Stimulated activated CD8-positive, alpha-beta memory T cell treated with anti-CD3 and anti-CD28 coated beads, Interleukin-2, amount 100 ng/mL, for 1 hour (primary cell): ENCODE data around the gene TIMM44.
"Not testable (repeated sequence)": the region's sequence is repeated elsewhere in the genome, so short reads cannot be mapped to it uniquely, and the experiment has no call there.

Source experiments
- DNase-seq, 2 donors: peaks; one replicate each; pipeline ENCODE4 v3.0.0-alpha.2; 2020; ENCODE audit warnings: low read depth in 2 of 2

The TIMM44 gene

DNA sequence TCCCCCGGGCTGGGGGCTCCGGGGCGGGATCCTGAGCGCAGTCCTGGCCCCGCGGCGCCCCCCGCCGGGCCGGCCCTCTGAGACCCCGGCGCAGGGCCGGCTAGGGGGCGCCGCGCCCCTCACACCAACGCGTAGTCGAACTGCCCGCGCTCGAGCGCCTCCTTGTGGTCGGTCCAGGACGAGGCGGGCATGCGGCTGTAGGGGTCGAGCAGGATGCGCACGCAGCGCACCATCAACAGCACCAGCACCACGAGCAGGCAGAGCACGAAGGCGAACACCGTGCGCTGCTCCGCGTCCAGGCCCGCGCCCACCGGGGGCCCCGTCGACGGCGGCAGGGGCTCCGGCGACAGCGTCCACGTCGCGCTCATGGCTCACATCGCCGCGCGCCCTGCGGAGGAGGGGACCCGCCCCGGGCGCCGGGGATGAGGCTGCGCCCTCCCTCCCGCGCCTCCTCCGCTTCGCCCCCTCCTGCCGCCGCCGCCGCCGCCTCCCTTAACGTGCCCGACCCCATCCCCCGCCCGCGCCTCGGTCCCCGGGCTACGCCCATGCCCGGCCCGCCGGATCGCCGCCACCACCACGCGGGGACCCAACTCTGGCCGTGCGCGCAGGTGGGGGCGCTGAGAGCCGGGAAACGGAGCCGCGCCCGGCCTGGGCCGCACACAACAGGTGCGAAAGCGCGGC is 18.2 kb downstream of the TIMM44 start:
- peak; percentile 56 to 64 for DNase-seq

DNA sequence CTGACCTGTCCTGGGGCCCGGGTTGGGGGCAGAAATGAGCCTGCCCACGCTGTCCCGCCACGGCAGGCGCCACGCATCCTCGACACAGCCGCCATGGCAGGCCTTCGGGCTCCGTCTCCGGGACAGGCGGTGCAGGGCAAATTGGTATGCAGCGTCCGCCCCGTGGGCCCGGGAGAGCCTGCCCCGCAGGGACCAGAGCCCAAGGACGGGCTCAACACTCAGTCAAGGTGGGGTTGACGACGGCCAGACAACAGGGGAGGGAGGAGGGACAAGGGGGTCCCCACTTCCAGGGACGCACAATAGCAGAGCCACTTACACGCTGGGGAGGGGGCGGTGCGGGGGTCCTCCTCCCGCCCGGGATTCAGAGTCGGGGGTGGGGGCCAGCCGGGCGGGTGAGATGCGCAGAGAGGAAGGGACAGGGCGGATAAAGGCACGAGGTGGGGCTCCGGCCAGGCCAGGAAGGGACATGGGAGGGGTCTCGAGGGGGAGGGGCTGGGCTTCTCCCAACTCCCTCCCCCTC is 18.8 kb downstream of the TIMM44 start:
- DNase-seq = no peak

DNA sequence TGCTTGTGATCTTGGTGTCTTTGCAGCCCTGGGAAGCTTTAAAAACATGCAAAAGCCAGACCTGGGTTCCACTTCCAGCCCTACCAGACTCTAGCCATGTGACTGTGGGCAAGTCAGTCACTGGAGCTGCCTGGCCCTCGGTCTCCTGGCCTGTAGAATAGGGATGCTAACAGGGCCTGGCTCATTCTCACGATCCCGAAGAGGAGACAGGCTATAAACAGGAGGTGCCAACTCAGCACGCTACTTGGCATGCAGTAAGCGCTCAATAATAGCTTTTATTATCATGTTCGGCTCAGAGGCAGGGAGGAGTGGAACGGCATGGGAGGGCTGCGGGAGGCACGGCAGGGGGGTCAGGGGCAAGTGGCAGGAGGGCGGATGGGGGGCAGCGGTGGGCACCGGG is 19.2 kb downstream of the TIMM44 start:
- DNase-seq = no peak

DNA sequence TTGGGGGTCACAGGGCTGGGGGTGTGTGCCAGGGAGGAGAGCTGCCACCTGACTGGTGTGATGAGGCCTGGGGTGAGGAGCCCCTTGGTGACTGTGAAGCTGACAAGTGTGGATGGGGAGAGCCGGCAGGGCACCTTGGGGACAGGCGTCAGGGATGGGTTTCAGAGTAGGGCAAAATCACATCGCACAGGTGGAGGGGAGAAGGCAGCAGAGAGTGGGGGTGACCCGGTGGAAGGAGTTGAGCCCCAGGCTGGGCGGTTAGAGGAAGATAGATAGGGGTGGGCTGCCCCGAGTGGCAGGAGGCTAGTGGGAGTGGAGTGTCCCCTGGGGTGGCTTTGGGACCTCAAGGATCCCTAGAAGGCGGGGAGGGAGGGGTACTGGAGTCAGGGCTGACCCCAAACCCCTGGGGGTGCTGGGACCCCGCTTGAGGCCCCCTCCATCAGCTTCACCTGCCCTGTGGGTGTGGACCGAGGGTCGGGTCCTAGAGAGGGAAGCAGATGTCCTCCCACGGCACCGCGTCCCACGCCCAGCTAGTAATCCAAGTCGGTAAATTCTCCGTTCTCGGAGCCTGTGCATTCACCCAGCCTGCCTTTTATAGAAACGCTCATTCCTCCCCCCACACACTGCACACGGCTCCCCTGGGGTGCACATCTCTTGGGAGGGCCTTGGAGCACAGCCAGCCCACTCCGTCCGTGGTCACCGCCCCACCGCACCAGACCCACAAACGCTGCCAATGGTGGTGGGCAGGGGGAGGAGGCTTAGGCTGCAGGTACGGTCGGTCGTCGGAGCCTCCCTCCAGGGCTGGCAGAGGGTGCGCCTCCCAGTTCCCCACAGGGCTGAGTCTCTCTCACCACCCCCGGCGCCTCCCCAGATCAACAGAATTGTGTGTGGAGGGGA is 19.9 kb downstream of the TIMM44 start:
- no peak for DNase-seq

DNA sequence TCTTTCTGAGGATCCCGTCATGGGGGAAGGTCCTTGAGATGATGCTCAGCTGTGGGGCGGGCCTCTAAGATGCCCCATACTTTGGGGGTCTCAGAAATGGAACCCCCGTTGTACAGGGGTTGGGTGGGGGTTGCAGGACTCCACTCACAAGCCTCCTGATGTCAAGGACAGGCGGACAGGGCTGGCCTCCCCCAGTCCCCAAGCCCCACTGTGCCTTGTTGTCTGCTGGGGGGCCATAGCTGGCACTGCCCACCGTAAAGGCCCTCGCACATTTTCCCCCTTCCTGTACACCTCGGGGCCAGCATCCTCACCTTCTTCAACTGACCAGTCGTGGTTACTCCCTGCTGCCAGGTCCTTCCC is 20.6 kb downstream of the TIMM44 start:
- no peak for DNase-seq

DNA sequence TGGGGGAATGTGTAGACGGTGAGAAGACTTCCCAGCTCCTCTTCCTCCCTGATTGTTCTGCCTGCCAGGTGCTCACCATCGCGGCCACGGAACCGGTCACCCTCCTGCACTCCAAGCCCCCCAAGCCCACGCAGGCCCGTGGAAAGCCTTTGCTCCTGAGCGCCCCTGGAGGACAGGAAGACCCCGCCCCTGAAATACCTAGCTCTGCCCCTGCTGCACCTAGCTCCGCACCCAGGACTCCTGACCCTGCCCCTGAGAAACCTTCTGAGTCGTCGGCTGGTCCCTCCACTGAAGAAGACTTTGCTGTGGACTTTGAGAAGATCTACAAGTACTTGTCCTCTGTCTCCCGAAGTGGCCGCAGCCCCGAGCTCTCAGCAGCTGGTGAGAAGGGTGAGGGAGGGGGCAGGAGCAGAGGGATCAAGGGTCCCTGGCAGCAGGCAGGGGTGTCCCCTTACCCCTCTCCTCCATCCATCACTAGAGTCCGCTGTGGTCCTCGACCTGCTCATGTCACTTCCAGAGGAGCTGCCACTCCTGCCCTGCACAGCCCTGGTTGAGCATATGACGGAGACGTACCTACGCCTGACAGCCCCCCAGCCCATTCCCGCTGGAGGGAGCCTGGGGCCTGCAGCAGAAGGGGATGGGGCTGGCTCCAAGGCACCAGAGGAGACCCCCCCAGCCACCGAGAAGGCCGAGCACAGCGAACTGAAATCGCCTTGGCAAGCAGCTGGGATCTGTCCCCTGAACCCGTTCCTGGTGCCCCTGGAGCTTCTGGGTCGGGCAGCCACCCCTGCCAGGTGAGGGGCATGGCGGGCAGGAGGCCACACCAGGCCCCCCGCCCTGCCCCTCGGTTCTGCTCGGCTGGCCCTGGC is 21.3 kb downstream of the TIMM44 start:
- DNase-seq = no peak

DNA sequence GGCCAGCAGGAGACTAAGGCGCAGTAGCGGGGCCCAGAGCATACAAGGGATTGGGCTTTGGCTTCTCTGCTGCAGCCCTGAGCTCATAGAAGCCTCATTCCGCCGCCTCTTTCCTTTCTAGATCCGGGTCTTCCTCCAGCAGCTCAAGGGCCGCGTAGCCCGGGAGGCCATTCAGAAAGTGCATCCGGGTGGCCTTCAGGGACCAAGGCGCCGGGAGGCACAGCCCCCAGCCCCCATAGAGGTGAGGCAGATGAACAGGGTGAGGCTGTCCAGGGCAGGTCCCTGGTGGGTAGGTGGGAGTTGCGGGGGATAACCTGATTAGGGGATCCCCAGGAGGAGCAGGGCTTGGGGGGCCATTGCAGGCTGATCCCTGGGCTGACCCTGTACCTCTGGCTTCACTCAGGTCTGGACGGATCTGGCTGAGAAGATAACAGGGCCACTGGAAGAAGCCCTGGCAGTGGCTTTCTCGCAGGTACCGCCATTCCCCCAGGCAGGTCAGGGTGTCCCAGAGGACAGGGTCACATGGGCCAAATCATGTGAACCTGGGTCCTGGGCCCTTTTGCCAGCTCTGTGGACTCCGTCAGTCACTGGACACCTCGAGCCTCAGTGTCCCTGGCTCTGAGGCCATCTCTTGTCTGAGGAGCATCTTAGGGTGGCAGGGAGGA is 22.0 kb downstream of the TIMM44 start:
- DNase-seq = no peak

DNA sequence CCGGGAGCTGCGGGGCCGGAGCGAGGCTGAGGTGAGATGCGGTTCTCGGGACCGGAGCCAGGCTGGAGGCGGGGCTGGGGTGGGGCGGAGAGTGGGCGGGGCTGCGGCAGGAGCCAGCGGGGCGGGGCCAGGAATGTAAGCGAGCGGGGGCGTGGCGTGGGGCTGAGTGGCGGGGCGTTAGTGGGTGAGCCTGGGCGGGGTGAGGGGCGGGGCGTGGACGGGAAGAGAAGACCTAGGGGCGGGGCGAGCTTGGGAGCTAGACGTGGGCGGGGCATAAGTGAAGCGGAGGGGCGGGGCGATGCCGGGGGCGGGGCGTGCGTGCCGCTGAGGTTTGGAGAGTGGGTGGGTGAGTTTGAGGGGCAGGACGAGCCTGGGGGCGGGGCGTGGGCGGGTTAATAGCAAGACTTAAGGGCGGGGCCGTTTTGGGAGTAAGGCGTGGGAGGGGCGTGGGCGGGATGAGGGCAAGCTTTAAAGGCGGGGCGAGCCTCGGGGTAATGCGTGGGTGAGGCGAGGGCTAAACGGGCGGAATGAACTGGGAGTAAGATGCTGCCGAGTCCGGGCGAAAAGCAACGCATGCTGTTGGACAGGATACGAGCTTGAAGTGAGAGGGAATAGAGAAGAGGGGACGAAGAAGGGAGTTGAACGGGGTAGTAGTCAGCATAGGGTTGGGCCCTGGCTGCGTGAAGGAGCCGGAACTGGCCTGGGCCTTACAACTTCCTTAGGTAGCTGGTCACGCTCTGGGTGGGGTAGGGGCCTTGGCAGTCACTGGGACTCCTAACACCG is 22.8 kb downstream of the TIMM44 start:
- DNase-seq = peak; percentile 99 to 100

DNA sequence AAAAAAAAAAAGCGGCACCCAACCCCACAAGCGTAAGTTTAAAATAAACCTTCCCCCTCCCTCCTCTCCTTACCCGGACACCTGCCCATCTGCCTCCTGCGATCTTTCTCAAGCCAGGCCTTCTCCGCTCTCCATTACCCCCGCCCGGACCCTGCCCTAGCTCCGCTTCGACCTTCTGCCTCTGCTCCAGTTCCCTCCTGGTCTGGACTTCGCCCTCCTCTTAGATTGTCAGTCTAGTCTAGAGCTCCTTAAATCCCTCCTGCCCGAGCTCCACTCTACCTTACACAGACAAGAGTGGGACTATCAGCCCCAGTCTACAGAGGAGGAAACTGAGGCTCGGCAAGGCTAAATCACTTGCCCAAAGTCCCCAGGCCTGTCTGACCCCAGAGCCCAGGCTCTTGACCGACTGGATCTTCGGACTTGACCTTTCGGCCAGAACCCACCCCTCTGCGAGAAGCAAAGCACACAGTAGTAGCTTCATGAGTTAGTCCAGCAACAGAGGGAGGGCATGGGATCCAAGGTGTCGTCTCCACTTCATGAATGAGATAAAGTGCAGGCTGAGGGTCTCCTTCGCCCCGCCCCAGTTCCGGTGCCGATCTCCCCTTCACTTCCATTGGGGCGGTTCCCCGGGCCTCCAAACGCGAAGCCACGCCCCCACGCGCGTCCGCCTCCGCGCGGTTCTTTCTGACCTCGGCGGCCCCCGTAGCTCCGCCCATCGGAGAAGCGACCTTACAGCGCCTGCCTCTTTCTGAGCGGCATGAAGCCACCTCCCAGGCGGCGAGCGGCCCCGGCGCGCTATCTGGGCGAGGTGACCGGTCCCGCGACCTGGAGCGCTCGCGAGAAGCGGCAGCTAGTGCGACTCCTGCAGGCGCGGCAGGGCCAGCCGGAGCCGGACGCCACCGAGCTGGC is 23.6 kb downstream of the TIMM44 start, which contains the start of gene SNAPC2:
SNAPC2 (plus strand) TSS at position 729 of the 909 bp plus-strand sequence; CDS start at position 758, 29 bp downstream.
- peak; percentile 92 for DNase-seq

DNA sequence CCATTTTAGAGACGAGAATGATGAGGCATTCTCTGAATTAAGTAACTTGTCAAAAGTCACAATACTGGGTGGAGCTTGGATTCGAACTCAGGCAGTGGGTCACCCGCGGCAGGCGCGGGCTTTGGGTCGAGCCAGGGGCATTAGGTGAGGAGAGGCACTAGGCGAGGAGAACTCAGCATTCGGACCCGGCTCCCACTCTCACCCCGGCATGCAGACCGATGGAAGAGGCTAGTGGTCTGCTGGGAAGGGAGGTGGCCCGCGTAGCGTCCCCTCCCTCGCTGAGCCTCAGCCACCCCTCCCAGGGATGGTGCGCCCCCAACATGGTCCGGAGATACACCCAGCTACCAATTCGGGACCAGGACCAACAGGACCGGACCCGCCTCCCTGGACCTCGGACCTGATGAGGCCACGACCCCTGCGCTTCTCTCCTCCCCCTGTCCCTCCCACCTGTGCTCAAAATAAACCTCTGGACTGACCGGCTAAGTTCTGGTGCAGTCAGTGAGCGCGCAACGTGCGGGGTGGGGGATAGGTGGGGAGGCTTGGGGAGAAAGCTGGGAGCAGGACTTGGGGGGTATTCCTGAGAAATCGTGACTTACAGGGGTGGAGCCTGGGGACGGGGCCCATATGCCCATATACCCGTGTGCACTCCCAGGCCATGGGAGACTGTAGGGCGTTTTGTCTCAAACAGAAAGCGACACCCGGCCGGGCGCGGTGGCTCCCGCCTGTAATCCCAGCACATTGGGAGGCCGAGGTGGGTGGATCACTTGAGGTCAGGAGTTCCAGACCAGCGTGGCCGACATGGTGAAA is 24.6 kb downstream of the TIMM44 start:
- DNase-seq = no peak

DNA sequence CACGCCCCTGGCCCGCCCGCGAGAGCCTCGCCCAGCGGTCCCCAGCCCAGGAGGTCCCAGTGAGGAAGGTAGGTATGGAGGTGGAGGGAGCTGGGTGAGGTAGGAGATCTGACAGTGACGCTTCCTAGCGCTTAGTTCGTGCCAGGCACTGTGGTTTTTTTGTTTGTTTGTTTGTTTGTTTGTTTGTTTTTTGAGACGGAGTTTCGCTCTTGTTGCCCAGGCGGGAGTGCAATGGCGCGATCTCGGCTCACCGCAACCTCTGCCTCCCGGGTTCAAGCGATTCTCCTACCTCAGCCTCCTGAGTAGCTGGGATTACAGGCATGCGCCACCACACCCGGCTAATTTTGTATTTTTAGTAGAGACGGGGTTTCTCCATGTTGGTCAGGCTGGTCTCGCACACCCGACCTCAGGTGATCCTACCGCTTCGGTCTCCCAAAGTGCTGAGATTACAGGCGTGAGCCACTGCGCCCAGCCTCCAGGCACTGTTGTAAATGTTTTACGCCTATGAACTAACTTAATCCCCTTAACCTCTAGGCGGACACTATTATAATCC is 25.3 kb downstream of the TIMM44 start:
- DNase-seq = not testable (repeated sequence)

DNA sequence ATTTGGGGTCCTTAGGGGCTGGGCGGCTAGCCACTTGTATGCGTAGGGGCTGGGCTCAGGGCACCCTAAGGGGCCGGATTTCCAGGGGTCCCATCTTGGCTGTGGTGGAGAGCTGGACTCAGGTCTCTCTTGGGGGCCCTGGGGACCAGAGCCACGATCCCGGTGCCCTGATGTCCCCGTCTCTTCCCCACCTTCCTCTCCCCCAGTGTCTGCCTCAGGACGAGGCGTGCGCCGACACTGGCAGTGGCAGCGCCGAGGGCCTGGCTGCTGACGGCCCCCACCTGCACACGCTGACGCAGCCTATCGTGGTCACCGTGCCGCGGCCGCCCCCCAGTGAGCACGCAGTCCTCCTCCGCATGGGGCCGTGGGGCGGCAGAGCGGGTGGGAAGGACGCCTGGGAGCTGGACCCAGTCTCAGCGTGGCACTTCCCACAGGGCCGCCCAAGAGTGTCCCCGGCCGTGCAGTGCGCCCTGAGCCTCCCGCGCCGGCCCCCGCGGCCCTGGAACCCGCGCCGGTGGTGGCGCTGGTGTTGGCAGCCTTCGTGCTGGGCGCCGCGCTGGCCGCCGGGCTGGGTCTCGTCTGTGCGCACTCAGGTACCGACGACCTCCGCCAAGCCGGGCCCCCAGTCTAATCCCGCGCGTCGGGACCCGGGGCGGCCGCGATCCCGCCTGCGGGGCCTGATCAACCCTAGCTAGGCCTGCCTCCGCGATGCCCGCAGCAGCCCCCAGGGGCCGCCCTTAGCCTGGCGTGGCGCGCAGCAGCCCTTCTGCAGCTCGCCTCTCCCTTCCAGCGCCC is 26.0 kb downstream of the TIMM44 start:
- no peak for DNase-seq

DNA sequence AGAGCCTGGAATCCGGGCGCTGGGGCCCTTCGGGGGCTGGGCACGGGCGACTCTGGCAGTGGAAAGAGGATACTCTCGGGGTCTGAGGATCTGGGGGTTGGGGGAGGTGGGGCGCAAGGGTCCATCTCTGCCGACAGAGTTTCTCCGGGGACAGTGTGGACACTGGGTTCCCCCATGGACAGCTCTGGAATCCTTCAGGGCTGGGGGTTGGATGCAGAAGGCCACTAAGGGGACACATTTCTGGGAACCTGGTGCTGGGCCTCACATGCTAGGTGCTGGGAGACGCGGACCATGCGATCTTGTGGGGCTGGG is 26.6 kb downstream of the TIMM44 start:
- no peak for DNase-seq

DNA sequence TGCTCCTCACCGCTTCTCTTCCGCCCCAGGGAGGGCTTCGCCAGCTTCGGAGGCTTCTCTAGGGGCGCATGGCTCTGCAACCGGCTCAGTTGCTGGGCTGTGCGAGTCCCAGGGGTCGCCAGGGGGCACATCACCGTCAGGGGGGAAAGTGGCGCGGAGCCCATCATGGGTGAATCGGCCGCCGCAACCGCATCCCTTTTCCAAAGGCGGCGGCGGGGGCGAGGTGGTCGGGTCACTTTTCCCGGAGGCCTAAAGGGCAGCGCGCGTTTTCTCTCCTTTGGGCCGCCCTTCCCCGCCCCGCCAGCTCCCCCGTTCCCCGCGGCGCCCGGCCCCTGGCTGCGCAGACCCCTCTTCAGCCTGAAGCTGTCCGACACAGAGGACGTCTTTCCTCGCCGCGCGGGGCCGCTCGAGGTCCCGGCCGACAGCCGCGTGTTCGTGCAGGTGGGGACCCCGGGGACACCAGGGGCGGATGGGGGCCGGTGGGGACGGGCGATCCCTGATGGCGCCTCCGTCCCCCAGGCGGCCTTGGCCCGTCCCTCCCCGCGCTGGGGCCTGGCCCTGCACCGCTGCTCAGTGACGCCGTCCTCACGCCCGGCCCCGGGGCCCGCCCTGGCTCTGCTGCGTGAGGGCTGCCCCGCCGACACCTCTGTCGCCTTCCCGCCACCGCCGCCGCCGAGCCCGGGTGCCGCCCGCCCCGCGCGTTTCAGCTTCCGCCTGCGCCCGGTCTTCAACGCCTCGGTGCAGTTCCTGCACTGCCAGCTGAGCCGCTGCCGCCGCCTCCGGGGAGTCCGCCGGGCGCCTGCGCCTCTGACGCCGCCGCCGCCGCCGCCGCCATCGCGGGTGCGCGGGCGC is 27.1 kb downstream of the TIMM44 start:
- DNase-seq = no peak

DNA sequence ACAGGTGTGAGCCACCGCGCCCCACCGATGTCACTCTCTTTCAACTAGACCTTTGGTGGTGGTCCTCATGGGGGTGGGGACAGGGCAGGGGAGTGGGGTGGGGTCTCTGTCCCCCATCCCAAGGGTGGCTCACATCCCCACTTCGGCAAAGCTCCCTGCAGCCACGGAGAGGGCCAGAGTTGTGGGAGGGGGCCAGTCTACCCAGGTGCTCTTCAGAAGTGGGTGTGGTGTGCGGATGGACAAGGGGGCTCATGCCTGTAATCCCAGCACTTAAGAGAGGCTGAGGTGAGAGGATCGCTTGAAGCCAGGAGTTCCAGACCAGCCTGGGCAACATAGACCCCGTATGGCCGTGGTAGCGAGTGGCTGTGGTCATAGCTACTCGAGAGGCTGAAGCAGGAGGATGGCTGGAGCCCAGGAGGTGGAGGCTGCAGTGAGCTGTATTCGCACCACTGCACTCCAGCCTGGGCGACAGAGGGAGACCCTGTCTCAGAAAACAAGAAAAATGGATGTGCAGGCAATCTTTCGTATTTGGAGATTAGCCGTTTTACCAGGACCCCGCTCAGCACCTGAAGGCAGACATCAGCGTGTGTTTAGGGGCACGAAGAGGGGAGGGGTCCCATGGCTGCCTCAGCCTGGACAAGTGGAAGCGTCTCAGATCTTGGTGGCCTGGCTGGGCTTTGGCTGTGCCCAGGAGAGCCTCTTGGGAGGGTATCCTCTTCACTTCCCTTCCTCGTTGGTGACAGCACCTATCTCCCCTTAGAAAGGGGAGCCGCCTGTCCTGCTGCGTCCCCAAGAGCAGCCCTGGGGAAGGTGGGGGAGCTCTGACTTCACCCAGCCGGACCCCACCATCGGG is 28.0 kb downstream of the TIMM44 start:
- DNase-seq = no peak

DNA sequence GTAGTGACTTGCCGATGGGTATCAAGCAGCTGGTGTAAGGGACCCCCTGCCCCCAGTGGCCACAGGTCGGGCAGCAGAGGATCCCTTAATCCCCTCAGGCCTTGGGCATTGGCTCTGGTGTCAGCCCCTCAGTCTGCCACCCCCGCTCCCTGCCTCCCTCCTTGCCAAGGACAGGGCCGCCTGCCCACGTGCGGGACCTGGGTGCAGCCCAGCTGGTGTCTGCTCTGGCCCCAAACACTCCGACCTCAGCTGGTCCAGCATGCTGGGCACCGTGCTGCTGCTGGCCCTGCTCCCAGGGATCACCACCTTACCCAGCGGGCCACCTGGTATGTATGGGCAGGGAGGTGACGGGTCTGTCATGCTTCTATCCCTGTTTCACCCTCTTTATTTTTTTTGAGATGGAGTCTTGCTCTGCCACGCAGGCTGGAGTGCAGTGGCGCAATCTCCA is 28.8 kb downstream of the TIMM44 start, which contains the start of gene TGFBR3L:
TGFBR3L (plus strand) TSS at position 233 of the 448 bp plus-strand sequence.
- DNase-seq = no peak
